H7 (cell line): Measurements from ENCODE around the gene SRRM5. TPM values are rescaled to one million over a fixed set of nuclear protein-coding genes. Genes with fewer than 3 reads are reported as not detected.
"Not testable (repeated sequence)": the region's sequence is repeated elsewhere in the genome, so short reads cannot be mapped to it uniquely, and the experiment has no call there.

ENCODE experiments used
- DNase-seq: peaks from one replicate; pipeline ENCODE4 v3.0.0; 2012
- H3K27me3 ChIP-seq: 2 replicates; pipeline ENCODE4 v1.6.0; 2011; ENCODE audit warnings: mild to moderate bottlenecking, low read length; ENCODE audit not compliant: control insufficient read depth, insufficient read depth
- H3K36me3 ChIP-seq: replicated peaks from 2 replicates; pipeline ENCODE4 v1.5.1; 2011; ENCODE audit warnings: low read length; ENCODE audit not compliant: control insufficient read depth, insufficient read depth
- H3K4me3 ChIP-seq: 2 replicates; pipeline ENCODE4 v1.5.1; 2011; ENCODE audit warnings: low read depth, mild to moderate bottlenecking, control low read depth, low read length, moderate library complexity; ENCODE audit not compliant: insufficient read depth
- total RNA-seq: library from RNA; depleted of rRNA; stranded (reverse); fragments of >200 nt; shearing (Covaris generic); gene quantifications from 2 replicates; pipeline ENCODE4 v1.2.3, GENCODE V29; 2014

SRRM5 gene
- total RNA-seq, 1 experiment from 2014 or later, result 0.21 TPM

DNA sequence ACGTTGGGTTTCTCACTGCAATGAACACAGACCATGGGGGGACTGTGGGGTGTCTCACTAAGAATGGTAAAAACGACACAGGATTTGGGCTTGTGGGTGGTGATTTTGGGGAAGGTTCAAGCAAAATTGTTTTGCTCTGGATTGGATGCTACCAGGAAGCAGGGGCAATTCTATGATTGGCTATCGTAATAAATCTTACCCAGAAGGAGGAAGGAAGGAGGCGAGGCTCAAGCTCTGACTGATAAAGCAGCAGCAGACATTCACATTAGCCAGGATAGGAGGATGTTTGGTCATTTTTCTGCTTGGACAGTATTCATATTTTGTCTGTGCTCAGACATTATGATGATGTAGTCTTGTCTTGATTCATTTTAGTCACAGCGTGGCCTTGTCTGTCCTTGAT is 14.0 kb upstream of the SRRM5 start:
- Histone ChIP-seq H3K27me3 (no peaks in the 10 kb centered on the region), H3K4me3 (no peak overlapping the region), H3K36me3 (peaks cover 14% of the 10 kb centered on the region)
- DNase-seq, result no peak

DNA sequence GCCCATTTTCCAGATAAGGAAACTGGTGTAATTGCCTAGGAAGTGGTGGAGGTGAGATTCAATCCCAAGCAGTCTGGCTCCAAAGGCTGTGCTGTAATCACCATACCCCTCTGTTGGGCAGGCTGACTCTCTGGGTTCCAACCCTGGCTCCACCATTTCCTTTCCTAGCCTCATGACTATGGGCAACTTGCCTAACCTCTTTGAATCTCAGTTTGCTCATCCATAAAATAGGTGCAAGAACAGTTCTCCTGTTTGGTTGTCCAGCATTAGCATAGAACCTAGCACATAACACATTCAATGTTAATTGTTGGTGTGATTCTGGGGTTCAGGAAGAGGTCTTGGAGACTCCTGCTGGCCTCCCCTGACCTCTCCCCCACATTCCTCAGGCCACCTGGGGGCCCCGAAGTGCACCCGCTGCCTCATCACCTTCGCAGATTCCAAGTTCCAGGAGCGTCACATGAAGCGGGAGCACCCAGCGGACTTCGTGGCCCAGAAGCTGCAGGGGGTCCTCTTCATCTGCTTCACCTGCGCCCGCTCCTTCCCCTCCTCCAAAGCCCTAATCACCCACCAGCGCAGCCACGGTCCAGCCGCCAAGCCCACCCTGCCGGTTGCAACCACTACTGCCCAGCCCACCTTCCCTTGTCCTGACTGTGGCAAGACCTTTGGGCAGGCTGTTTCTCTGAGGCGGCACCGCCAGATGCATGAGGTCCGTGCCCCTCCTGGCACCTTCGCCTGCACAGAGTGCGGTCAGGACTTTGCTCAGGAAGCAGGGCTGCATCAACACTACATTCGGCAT is 13.2 kb upstream of the SRRM5 start:
- no peak for DNase-seq
- Histone ChIP-seq H3K4me3 (no peak overlapping the region), H3K36me3 (peaks cover 9% of the 10 kb centered on the region), H3K27me3 (no peaks in the 10 kb centered on the region)

DNA sequence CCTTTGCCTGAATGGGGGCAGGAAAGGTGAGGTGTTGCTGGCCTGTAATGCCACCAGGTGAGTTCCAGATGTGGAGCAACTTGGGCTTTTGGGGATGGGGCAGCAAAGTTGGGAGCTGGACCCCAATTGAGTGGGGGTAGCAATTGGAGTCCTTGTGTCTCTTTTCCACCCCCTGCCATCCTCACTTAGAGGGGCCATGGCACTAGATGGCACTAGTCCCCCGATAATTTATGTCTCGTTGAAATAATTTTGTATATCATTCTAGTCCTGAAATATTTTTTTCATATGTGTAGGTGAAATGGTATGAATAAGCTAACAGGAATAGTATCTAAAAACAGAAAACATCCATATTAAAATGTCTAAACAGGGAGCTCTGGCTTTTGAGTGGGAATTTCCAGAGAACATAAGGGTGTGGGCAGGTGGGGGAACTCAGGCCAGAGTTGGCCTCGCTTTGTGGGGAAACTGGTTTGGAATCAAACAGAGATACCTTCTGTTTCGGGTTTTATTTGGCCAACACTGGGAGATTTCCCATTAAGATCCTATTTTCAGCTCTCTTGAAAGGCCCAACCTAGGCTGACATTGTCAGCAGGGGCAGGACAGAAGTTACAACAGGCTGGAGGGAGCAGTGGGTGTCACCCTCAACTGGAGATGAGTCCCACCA is 12.1 kb upstream of the SRRM5 start:
- Histone ChIP-seq H3K27me3 (no peaks in the 10 kb centered on the region), H3K4me3 (no peak overlapping the region), H3K36me3 (peaks cover 5% of the 10 kb centered on the region)
- DNase-seq, result no peak

DNA sequence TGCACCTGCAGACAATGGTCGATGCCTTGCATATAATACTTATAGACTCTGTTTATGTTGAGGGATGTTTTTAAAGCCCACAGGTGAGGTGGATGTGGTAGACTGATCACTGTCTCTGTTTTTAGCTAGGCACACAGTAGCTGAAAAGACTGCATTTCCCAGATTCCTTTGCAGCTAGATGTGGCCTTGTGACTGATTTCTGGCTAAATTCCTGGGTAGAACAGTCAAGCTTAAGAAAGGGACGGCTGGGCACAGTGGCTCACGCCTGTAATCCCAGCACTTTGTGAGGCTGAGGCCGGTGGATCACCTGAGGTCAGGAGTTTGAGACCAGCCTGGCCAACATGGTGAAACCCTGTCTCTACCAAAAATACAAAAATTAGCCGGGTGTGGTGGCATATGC is 11.6 kb upstream of the SRRM5 start:
- H3K27me3 ChIP-seq, H3K36me3 ChIP-seq, DNase-seq, H3K4me3 ChIP-seq: not testable (repeated sequence)

DNA sequence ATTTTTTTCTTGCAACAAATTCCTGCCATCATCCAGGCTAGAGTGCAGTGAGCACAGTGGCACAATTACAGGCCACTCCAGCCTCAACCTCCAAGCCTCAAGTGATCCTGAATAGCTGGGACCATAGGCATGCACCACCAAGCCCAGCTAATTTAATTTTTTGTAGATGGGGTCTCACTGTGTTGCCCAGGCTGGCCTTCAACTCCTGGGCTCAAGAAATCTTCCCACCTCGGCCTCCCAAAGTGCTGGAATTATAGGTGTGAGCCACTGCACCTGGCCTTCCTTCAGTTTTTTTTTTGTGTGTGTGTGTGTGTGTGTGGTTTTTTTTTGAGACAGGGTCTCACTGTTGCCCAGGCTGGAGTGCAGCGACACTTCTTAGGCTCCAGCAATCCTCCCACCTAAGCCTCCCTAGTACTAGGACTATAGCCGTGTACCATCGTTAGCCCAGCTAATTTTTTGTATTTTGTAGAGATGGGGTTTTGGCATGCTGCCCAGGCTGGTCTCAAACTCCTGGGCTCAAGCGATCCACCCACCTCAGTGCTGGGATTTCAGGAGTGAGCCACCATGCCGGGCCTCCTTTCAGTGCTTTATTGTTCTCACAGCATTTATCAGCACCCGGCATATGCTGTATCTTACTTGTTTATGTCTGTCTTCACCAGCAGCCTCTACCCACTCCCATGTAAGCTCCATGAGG is 5.9 kb upstream of the SRRM5 start:
- H3K36me3 ChIP-seq, result no peaks in the 10 kb centered on the region
- DNase-seq, result no peak
- H3K27me3 ChIP-seq, result no peaks in the 10 kb centered on the region
- H3K4me3 ChIP-seq, result no peak overlapping the region

DNA sequence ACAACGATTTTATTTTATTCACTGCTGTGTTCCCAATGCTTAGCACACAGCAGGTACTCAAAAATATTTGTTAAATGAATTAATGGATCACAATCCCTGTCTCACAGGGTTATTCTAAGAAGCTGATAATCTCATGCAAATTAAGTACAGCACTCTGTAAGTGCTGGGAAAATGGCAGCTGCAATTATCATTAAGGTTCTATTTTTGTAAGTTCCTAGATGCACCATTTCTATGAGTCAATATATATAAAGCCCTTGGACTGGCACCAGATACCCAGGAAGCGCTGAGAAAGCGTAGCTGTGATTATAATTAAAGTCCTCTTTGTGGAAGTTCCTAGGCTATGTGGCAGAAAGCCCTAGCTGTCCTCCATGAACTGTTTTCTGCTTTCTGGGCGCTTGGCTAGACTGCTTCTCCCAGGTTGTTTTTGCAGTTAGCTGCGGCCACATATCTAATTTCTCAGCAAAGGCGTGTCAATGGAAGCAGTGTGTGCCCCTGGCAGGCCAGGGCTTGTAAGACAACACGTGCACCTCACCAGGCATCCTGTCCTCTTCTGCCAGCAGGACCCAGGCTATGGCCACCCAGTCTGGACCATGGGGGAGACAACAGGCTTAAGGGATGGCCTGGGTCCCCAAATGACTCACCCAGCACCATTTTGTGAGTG is 5.2 kb upstream of the SRRM5 start:
- Histone ChIP-seq H3K4me3 (no peak overlapping the region), H3K36me3 (no peaks in the 10 kb centered on the region), H3K27me3 (no peaks in the 10 kb centered on the region)
- no peak for DNase-seq

DNA sequence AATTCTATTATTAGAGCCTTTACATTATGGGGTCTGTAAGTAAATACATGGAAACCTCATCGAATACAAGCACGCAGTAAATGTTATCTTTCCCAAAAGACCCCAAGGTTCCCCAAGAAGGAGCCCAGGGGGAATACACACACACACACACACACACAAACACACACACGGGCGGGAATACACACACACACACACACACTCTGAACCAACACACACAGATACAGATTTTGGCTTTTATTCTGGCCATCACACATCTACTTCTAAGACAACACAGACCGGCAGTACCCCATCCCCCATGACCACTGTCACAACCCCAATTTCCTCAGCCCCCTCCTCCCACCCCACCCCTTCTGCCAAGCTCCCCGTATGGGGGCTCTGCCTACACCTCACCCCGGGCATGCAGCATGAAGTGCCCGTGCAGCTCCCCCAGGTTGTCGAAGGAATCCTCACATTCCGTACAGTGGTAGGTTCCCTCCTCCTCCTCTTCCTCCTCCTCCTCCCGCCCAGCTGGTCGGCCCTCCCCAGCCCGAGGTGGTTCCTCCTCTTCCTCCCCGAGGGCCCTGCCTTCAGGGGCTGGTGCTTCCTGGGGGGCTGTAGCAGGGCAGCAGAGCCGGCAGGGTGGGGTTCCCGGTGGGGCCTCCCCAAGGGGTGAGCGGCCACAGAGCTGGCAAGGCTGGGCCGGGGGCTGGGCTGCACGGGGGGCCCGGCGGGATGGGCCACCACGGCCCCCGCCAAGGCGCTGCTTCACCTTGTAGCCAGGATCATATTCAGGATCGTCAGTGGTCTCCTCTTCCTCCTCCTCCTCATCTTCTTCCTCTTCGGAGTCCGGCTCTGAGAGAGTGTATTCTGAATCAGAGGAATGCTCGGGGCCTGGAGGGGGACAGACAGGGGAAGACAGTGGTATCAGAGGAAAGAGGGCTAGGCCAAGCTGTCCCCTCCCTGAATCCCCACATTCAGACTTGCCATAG is 4.4 kb upstream of the SRRM5 start:
- Histone ChIP-seq H3K27me3 (no peaks in the 10 kb centered on the region), H3K36me3 (no peaks in the 10 kb centered on the region), H3K4me3 (no peak overlapping the region)
- no peak for DNase-seq

DNA sequence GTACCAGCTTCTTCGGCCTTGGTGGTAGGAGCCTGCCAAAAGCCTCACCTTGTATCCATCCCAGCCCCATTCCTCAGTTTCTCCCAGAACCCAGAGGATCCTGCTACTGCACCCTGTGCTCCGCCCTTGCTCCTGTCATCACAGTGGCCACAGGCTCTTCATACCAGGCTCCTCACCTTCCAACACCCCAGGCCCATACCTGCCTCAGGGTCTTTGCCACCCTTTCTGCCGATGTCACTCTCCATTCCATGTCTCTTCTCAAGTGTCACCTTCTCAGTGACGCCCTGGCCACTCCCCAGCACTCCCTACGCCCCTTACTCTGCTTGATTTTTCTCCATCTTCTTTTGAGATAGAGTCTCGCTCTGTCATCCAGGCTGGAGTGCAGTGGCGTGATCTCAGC is 2.0 kb upstream of the SRRM5 start:
- H3K27me3 ChIP-seq, result no peaks in the 10 kb centered on the region
- H3K4me3 ChIP-seq, result no peak overlapping the region
- no peaks in the 10 kb centered on the region; the same call in 1 of the 2 replicates for H3K36me3 ChIP-seq
- no peak for DNase-seq

DNA sequence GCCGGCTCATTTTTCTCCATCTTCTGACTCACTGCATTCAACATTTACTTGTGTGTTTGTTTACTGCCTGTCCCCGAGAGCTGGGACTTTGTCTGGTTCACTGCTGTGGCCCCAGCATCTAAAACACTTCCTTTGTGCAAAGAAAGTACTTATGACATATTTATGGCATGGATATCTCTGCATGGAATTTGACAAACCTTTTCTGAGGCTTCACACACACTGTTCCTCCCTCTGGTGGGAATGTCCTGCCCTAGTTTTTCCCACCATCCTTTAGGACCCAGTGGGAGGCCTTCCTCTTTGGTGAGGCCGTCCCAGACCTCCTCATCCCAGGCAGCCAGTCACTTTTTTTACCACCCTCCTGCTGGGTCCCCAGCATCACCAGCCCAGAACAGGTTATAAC is 1.4 kb upstream of the SRRM5 start:
- no peak overlapping the region for H3K4me3 ChIP-seq
- DNase-seq, result no peak
- H3K27me3 ChIP-seq, result no peaks in the 10 kb centered on the region
- H3K36me3 ChIP-seq, result no peaks in the 10 kb centered on the region; the same call in 1 of the 2 replicates

DNA sequence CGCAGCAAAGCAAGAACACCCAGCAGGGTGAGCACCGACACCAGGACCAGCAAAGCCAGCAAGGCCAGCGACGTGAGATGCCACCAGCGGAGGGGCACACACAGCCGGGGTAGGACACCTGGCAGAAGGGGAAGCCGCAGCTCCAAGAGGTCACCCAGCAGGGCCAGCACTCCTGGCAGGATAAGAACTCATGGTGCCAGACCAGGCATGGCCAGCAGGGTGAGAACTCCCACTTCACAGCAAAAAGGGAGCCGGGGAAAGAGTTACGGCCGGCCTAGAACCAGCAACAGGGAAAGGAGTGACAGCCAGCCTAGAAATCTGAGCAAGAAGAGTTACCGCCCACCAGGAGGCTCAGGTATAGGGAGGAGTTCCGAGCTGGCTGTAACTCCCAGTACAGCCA is 486 bp downstream of the SRRM5 start:
- H3K36me3 ChIP-seq, result no peaks in the 10 kb centered on the region; the same call in 1 of the 2 replicates
- no peaks in the 10 kb centered on the region for H3K27me3 ChIP-seq
- DNase-seq, result no peak
- no peak overlapping the region for H3K4me3 ChIP-seq

DNA sequence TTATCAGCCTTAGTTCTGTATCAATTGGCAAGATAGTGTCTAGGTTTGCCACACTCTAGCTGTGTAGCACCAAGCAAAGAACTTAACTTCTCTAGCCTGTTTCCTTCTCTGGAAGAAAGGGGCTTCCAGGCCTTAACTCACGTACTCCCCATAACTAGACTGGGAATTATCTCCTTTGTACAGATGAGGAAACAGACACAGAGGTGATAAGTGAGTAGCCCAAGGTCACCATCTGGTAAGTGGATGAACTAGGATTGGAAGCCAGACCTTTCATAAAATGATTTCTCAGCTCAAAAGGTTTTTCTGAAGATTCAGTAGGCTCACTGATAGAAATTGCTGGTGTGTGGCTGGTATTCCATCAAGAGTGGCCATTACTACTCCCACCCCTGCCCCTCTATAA is 4.4 kb downstream of the SRRM5 start:
- no peak for DNase-seq
- Histone ChIP-seq H3K27me3 (no peaks in the 10 kb centered on the region), H3K36me3 (no peaks in the 10 kb centered on the region; the same call in 1 of the 2 replicates), H3K4me3 (no peak overlapping the region)

DNA sequence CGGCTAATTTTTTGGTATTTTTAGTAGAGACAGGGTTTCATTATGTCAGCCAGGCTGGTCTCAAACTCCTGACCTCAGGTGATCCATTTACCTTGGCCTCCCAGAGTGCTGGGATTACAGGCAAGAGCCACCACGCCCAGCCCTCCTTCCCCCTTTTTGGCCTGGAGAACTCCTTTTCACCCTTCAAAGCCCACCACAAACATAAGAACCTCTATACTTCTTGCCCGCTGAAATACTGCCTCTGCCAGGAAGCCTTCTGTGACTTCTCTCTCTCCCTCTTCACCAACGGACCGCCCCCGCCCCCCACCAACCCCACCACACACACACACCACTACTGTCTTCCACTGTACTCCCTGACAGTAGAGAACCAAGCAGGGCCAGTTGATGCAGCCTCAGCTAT is 5.1 kb downstream of the SRRM5 start:
- no peak for DNase-seq
- no peaks in the 10 kb centered on the region for H3K27me3 ChIP-seq
- no peaks in the 10 kb centered on the region; the same call in 1 of the 2 replicates for H3K36me3 ChIP-seq
- no peak overlapping the region for H3K4me3 ChIP-seq

DNA sequence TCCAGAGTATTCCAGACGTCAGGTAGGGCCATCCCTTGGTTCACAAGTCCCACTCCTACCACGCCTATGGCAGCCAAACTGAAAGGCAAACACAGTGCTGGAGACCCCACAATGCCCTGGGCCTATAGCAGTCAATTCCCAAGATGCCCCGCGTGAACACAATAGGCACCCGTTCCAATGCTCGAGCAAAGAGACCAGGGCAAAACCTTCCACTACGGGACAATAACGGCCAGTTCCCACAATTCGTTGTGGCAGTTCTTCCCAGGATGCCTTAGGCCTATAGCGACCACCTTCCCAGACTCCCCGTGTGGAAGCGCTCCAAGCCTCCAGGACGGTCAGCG is 7.0 kb downstream of the SRRM5 start:
- DNase-seq, result no peak
- Histone ChIP-seq H3K27me3 (no peaks in the 10 kb centered on the region), H3K36me3 (0 out of 2 replicates have a peak, but pooled peaks cover 1% of the 10 kb centered on the region), H3K4me3 (peak overlapping the region; percentile 73)
